Right renal cortex interstitium (tissue), 3 donors: ENCODE measurements around the gene MIA2. TPM values are rescaled to one million over a fixed set of nuclear protein-coding genes. Genes with fewer than 3 reads are reported as not detected.
A peak's percentile ranks its signal among the peaks of the same experiment; 100 is the strongest.
"Not testable (repeated sequence)": the region's sequence is repeated elsewhere in the genome, so short reads cannot be mapped to it uniquely, and the experiment has no call there.

Experiments used
- DNase-seq, 3 donors: peaks; one replicate each; pipeline ENCODE4 v3.0.0-alpha.2; 2013; ENCODE audit warnings: low read depth in 3 of 3, low spot score in 2 of 3
- polyA plus RNA-seq, 3 donors: library from polyadenylated mRNA; unstranded; fragments of 120-200 nt; gene quantifications; one replicate each; pipeline ENCODE4 v1.2.1, GENCODE V29; 2013; ENCODE audit not compliant: insufficient read length in 3 of 3

MIA2 gene
- polyA plus RNA-seq, 3 donors: 76.0 to 83.8 (median 79.3) TPM

DNA sequence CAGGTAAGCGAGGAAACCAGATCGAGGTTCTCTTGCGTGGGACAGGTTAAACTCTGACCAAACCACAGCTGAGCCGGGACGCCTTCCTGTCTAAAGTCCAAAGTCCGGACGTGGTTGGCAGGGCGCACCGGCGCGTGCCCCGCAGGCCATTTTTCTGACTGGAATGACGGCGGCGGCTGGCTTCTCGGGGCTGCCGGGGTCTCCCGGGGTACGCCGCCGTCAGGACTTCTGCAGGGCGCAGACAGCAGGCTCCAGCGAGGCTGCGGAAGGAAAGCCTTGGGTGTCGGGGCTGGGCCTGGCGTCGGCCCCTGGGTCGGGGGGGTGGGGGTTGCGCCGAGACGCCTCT lies 32.8 kb downstream of the MIA2 start:
- peak in 1 of 3 donors; percentile 54 for DNase-seq

DNA sequence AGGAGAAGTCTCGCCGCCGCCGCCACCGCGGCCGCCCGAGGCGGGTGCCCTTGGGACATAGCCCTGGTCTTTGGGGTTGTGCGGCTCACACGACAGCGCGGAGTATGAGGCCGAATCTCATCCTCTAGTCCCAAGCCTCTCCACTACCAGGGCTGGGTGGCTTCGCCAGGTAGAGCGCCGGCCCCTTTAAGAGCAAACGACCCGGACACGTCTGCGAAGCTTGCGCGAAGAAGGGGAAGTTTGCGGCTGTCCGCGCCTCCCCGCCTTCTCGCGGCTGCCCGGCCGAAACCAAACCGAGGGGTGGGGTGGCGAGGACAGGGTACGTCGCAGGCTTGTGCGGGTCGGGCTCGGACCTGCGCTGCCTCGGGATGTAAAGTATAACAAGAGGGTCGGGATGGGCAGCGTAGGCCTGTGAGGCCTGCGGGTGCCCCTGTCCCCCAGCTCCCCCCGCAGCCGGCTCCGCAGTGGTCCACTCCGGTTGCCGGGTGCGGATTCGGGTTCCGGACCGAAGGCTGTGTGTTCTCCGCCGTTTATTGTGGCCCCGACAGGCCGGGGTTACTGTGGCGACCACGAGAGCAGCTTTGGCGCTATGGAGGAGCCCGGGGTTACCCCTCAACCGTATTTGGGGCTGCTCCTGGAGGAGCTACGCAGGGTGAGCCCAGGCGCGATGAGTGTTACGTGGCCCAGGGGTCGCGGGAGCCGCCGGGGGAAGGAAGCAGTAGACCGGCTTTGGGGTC lies 33.3 kb downstream of the MIA2 start:
- DNase-seq: peak; percentile 68 to 76 (median 73)

DNA sequence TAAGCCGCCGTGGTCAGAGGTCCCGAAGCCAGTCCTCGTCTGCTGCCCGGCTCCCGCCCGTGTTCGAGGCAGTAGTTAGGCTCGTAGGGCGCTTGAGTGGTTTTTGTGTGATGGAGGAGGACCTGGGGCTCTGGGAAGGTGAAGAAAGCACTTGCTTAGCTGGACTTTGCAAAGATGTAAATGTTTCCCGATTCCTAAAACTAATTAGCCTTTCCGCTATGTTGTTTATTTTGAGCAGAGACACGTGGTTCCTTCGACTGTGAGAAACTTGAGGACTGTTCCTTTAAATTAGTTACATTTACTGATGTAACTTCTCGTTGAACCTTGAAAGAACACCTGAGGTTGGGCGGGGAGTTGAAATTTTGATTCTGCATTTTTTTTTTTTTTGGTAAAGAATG lies 33.9 kb downstream of the MIA2 start:
- peak in 2 of 3 donors; percentile 13 to 38 for DNase-seq

DNA sequence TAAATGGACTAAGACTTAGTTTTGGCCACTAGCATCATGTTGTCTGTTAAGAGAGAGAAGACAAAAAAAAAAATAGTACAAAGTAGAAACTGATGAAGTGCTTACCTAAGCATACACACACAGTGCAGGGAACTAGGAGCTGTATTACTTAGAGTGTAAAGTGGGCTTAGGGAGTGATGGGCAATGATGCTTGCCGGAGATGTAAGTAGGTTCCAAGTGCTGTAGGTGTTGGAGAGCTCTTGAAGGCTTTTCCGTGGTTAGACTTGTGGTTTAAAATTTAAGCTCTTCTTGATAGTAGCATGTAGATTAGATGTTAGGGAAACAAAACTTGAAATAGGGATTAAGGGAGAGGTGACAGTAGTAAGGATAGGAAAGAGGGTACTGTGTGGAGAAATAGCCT lies 34.7 kb downstream of the MIA2 start:
- no peak for DNase-seq

DNA sequence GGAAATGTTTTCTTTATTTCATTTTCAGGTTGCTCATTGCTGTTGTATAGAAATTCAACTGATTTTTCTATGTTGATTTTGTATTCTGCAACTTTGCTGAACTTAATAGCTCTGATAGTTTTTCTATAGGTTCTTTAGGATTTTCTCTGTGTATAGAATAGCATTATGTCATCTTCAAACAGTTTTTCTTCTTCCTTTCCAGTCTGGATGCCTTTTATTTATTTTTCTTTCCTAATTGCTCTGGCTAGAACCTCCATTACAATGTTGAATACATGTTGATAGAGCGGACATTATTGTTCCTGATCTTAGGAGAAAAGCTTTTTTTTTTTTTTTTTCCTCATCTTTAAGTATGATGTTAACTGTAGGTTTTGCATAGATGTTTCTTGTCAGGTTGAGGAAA lies 39.2 kb downstream of the MIA2 start:
- no peak for DNase-seq

DNA sequence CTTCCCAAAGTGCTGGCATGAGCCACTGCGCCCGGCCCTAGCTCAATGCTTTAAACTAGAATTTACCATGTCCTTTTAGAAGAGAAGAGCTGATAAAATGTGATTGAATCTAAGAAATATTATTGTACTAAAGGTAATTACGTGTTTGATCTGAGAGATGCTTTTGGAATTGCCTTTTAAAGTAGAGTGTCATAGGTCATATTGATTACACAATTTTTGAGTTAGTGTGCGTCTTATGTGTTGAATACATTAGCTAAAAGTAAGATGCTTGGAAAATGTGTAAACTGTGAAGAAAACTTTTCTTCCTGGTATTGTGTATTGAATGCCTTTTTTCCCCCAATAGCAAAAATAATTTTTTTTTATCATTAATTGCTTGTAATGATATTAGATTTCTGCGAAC lies 41.7 kb downstream of the MIA2 start:
- no peak for DNase-seq

DNA sequence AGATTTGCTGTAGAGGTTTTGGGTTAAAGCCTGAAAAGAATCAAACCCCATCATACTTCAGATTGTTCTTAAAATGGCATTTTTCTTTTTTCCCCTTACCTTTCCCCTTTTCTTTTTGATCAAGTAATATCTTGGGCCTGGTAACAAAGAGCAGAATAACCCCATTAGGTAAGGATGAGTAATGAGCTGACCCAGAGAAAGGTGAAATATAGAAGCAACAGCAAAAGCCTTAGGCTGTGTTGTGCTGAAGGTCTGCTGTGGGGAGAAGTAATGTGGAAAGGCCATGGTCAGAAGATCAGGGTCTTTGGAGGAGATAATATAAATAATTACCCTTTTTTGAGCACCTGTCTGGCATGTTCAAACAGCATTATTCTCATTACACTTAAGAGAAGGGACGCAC lies 42.3 kb downstream of the MIA2 start:
- DNase-seq: no peak

DNA sequence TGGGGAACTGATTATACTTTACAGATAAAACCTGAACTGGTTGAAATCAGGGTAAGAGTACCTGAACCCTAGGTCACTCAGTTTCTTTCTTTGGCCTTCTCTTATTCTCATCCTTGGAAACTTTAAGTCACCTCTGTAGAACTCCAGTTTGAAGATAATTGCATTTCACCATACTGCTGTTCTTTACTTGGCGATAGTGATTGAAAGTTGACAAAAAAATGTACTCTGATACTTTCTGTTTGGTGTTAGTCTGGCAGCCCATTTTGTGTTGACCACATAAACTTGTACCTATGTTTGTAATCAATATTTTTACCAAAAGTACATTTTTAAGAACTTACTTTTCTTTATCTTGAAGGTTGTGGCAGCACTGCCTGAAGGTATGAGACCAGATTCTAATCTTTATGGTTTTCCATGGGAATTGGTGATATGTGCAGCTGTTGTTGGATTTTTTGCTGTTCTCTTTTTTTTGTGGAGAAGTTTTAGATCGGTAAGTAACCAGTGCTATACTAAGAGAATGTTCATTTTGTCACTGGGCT lies 42.9 kb downstream of the MIA2 start:
- DNase-seq: no peak

DNA sequence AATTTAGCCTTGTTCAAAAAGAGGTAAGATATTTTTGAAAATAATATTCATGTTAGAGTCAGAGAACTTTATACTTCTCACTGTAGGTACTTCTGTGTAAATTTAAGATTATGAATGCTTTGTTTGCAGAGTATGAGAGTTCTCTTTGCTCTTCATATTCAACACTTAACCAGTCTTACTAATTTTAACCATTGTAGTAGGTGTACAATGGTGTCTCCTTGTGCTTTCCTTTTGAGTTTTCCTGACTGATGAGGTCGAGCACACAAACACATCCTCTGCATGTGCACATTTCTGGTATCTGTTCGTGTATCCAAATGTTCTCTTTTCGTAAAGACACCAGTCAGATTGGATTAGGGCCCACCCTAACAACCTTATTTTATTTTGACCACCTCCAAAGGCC lies 45.8 kb downstream of the MIA2 start:
- no peak for DNase-seq

DNA sequence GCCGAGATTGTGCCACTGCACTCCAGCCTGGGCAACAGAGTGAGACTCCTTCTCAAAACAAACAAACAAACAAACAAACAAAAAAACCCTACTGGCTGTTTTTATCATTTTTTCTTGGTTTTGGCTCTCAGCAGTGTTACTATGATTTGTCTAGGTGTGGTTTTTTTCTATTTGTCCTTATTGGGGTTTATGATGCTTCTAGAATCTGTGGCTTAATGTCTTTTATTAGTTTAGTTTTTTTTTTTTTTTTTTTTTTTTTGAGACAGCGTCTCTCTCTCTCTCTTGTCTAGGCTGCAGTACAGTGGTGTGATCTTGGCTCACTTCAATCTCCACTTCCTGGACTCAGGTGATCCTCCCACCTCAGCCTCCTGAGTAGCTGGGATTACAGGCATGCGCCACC lies 47.0 kb downstream of the MIA2 start:
- not testable (repeated sequence) for DNase-seq

DNA sequence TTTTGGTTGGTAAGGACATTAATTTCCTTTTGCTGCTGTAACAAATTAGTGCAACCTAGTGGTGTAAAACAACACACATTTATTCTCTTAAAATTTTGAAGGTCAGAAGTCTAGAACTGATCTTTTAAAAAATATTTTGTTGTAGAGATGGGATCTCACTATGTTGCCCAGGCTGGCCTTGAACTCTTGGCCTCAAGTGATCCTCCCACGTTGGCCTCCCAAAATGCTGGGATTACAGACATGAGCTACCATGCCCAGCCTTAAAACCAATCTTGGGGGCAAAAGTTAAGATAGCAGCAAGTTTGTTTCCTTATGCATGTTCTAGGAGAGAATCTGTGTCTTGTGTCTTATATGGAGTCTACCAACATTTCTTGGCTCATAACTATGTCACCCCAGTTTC lies 55.8 kb downstream of the MIA2 start:
- DNase-seq: no peak

DNA sequence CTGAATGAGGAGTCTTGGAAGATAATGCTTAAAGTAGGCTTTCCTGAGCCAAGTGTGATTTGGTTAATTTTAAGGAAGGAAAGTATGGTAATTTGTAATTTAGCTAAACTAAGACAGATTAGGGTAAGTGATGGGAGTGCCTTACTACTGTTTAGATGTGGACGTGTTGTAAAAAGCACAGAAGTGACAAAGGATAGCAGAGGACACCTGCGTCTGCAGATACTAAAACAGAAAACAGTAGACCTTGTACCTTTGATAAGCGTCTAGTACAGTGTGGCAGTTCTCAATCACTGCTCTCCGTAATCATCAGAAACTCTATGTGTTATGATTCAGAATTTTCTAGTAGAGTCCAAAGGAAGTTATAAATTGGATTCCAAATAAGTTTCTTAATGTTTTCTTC lies 58.0 kb downstream of the MIA2 start:
- no peak for DNase-seq

DNA sequence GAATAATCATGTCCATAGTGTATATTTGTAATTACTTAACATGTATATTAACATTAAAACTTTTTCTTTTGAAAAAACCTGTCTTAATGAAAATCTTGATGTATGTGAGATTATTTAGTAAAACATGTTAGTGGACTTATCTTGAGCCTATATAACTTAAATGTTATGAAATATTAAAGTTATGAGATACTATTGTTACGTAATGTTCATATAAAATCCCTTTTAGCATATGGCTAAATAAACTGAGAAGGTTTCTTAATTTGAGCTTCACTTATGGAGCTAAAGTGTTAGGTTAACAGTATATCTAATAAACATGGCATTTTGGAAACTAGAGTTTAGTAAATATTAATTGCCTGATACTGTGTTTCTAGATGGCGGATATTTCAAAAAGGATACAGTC lies 59.9 kb downstream of the MIA2 start:
- DNase-seq: no peak

DNA sequence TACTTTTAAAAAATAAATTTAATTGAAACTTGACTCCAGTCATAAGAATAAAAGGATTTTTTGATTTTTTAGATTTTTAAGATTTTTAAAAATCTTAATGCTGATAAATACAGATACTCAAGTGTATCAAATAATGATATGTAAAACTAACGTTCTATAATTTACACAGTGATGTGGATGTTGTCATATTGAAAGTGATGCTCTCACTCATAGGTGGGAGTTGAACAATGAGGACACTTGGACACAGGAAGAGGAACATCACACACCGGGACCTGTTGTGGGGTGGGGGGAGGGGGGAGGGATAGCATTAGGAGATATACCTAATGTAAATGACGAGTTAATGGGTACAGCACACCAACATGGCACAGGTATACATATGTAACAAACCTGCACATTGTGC lies 66.7 kb downstream of the MIA2 start:
- DNase-seq: not testable (repeated sequence)

DNA sequence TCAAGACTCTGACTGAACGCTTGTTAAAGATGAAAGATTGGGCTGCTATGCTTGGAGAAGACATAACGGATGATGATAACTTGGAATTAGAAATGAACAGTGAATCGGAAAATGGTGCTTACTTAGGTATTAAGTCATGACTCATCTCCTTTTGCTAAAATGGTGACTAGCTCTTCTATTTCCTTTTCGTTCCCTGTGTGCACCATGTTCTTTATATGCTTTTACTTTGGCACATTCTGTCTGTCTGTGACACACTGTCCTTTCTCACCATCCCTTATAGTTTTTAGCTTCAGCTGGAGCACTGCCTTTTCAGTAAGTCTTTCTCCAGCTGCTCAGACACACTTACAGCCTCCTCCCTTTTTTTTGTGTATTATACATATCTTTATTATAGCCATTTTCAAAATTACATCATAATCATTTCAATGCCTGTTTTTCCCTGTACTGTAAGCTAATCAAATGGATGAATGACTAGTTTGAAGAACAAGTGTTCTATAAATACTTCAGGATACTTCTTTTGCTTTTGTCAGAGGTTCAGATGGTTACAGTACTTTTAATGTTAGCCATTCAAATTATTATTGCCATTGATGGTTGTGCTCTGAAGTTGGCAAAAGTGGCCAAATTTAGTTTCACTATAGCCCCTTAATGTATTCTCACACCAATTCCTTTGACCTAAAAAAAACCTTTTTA lies 68.6 kb downstream of the MIA2 start:
- DNase-seq: no peak

DNA sequence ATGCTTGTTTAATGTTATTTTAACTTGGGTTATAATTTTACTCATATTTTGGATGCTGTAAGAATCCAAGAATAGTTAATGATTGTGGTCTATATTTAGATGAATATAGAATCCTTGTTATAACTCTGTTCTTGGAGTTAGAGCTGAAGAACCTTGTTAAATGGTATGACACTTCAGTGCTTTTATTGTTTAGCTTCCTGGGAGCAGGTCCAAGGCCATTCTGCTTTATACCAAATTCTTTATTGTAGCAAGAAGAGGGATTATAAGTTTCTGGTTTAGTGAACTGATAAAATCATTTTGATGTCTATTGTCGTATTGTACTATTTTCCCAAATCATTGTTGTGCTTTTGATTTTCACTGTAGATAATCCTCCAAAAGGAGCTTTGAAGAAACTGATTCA lies 69.4 kb downstream of the MIA2 start:
- DNase-seq: no peak

DNA sequence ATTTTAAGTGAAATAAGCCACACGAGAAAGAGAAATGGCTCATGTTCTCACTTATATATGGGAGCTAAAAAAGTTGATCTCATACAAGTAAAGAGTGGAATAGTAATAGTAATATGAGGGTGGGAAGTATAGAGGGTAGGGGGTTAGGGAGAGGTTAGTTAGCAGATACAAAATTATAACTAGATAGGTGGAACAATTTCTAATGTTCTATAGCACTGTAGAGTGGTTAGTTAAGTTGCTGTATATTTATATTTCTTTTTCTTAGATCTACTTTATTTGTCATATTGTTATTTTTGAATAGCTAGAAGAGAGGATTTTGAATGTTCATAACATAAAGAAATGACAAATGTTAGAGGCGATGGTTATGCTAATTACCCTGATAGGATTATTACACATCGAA lies 74.1 kb downstream of the MIA2 start:
- no peak for DNase-seq

DNA sequence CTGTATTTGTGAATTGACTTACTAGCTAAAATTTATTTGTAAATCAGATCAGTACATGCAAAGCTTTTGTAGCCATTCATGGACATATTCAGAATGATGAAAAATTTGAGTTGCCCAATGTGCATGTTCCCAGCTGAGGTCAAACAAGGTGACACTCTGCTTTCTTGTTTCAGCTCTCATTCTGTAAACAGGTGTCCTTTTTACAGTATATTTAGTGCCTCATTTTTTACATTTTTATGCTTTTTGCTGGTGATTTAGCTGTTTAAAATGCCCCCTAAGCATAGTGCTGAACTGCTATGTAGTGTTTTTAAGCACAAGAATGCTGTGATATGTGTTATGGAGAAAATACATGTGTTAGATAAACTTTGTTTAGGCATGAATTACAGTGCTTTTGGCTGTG lies 76.3 kb downstream of the MIA2 start:
- no peak for DNase-seq

DNA sequence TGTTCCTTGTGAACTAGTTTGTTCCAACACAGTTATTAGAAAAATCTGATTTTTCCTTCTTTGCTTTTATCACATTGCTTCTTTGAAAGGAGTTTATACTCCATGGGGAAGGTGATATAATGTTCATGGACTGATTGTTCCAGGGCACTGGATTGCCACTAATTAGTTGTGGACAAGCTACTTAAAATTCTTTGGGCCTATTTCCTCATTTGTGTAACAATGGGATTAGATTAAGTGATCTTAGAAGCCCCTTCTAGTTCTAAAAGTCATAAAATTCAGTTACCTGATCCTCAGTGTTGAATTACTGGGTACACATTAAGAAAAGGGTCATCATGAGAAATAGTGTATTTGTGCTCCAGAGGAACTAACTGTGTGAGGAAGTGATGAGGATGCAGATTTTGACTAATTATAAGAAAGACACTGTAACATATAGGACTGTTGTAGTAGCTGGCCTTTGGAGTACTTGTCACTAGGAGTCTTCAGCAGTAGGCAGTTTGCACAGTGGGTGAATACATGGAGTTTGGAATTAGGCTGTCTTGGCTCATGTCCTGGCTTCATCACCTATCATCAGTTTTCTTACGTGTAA lies 82.2 kb downstream of the MIA2 start:
- no peak for DNase-seq

DNA sequence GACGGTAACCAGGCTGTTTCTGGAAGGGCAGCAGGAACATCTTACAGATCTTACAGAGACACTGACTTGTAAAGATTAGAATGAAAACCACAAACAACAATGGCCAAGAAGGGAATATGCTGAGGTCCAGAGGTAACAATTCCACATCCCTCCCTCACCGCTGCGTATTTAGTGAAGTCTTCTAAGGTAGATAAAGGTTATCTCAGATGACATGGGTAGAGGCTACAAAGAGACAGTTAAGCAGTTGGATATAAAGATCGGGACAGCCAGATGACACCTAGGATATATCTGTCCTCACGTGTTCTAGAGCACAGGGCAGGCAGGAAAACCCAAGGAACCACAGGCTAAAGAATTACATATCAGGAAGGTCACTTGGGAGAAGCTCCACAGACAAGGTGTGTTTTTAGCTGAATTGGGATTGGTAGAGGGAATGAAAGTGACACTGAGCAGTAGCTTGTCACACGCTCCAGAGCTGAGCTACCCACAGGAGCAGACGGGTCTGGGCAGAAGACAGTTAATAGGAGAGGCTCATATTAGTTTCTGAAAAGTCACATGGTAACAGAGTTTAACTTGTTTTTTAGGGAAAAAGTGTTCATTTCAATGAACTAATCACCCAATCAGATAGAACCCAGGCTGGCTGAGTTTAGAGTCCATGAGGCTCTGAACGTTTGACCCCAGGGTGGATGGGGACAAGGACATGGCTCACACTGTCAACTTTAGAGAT lies 83.3 kb downstream of the MIA2 start:
- no peak for DNase-seq

DNA sequence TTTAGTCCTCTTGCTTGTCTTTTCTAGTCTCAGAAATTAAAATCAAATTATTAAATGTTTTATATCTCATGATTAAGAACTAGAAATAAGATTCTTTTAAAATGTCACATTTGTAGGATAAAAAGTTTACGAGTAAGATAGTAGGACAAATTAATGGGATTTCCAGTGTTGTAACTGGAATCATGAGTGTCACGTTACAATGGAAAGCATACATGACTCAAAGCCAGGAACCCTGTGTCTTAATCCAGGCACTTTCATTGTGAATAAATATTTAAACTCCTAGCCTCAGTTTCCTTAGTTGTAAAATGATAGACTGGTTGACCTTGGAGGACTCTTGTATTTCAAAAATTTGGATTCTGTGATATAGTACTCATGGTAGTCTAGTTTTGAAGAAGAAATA lies 84.9 kb downstream of the MIA2 start:
- no peak for DNase-seq
